Amygdala (tissue), 56 donors: Measurements from ENCODE around the gene PLEKHG5.

Experiments
- DNase-seq, 56 donors: peaks; one replicate each; lab custom pipeline; 2025; lab: John Stamatoyannopoulos, UW

PLEKHG5 gene

DNA sequence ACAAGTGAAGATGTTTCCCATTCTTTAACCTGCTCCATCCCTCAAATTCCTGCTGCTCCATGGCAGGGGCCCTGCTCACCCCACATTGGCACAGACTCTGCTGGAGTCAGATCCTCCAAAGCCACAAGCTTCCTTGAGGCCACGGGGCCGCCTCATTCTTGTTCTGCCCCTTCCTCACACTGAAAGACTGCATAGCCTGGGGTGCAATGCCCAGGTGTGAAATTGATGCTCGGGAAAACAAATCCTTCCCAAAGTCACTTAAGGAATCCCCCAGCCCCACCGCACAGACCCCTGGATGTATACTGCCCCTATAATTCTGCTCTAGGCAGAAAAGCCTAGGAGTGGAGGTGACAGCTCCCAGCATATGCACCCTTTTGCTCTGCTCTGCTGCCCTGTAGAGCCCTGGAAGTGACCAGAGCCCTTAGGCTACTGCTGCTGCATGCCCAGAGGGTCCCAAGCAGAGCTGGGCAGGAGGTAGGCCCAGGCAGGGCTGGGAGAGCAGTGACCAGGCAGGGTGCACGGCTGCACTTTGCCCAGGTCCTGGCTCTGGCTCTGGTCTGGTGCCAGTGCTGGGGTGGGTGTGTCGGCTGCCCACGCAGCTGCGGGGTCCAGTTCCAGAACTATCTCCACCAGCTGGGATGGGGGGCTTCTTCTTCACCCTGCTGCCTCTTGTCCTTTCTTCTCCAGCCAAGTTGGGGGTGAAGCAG, 73.4 kb downstream of the PLEKHG5 start:
- DNase-seq = no peak
